Measurements from ENCODE around the gene SNORC.
A peak's percentile ranks its signal among the peaks of the same experiment; 100 is the strongest.

The SNORC gene

GRCh38 chr2:232873292-232873908 lies 3.3 kb downstream of the SNORC start:
- no peak for DNase-seq
- Histone ChIP-seq H3K27me3 (ENCODE audit: insufficient read depth, low read length, poor library complexity) (no peaks in the 10 kb centered on the region), H3K79me2 (ENCODE audit: control insufficient read depth, insufficient read depth, low read length) (no peaks in the 10 kb centered on the region), H3K23ac (ENCODE audit: low read length) (no peak overlapping the region), H3K56ac (ENCODE audit: low read length) (no peak overlapping the region), H3K4me3 (ENCODE audit: low read length) (no peak overlapping the region), H4K8ac (ENCODE audit: low read depth, low read length) (no peak overlapping the region), H3K18ac (ENCODE audit: low read length) (no peak overlapping the region), H3K27ac (ENCODE audit: low read depth, low read length) (no peak overlapping the region), H3K4me1 (ENCODE audit: control insufficient read depth, low read depth, low read length) (no peaks in the 10 kb centered on the region), H3K79me1 (ENCODE audit: low read length) (no peaks in the 10 kb centered on the region), H4K5ac (ENCODE audit: low read length) (no peak overlapping the region), H2BK5ac (ENCODE audit: low read length) (no peak overlapping the region), H3K9ac (ENCODE audit: low read length) (no peak overlapping the region), H3K4ac (ENCODE audit: low read depth, low read length) (no peak overlapping the region), H2AK5ac (ENCODE audit: low read length) (no peak overlapping the region), H2BK120ac (ENCODE audit: low read depth, low read length) (no peak overlapping the region), H3K4me2 (ENCODE audit: low read length) (no peak overlapping the region), H2BK15ac (replicated peaks; ENCODE audit: low read depth) (no peak overlapping the region), H3K36me3 (ENCODE audit: control insufficient read depth, insufficient read depth, low read length) (no peaks in the 10 kb centered on the region)
- no CpG with 5 or more reads among the region's 14 CpGs for WGBS (ENCODE audit: extremely low coverage, insufficient coverage, low lambda C conversion rate)

- no peak overlapping the region for H3K4me3 ChIP-seq (ENCODE audit: low read length)
- no peak overlapping the region for H2BK5ac ChIP-seq (ENCODE audit: low read length)
- no peak overlapping the region for H3K4me2 ChIP-seq (ENCODE audit: low read length)
- no peak overlapping the region for H3K56ac ChIP-seq (ENCODE audit: low read length)
- no peak overlapping the region for H3K23ac ChIP-seq (ENCODE audit: low read length)
- no peak overlapping the region for H3K4ac ChIP-seq (ENCODE audit: low read depth, low read length)
- no CpG with 5 or more reads among the region's 6 CpGs for WGBS (ENCODE audit: extremely low coverage, insufficient coverage, low lambda C conversion rate)
- no peaks in the 10 kb centered on the region for H3K4me1 ChIP-seq (ENCODE audit: control insufficient read depth, low read depth, low read length)
- H3K79me2 ChIP-seq (ENCODE audit: control insufficient read depth, insufficient read depth, low read length), result no peaks in the 10 kb centered on the region
- no peaks in the 10 kb centered on the region for H3K27me3 ChIP-seq (ENCODE audit: insufficient read depth, low read length, poor library complexity)
- DNase-seq, result no peak
- no peak overlapping the region for H3K27ac ChIP-seq (ENCODE audit: low read depth, low read length)
- no peak overlapping the region for H4K5ac ChIP-seq (ENCODE audit: low read length)
- H3K79me1 ChIP-seq (ENCODE audit: low read length), result no peaks in the 10 kb centered on the region
- no peaks in the 10 kb centered on the region for H3K36me3 ChIP-seq (ENCODE audit: control insufficient read depth, insufficient read depth, low read length)
- no peak overlapping the region for H3K18ac ChIP-seq (ENCODE audit: low read length)
- no peak overlapping the region for H4K8ac ChIP-seq (ENCODE audit: low read depth, low read length)
- H3K9ac ChIP-seq (ENCODE audit: low read length), result no peak overlapping the region
- no peak overlapping the region for H2BK120ac ChIP-seq (ENCODE audit: low read depth, low read length)
- no peak overlapping the region for H2BK15ac ChIP-seq (replicated peaks; ENCODE audit: low read depth)
- no peak overlapping the region for H2AK5ac ChIP-seq (ENCODE audit: low read length)
These were observed 4.0 kb downstream of the SNORC start for GRCh38 chr2:232873909-232874641.

GRCh38 chr2:232874677-232875223 lies 4.7 kb downstream of the SNORC start:
- no peak overlapping the region for H3K56ac ChIP-seq (ENCODE audit: low read length)

GRCh38 chr2:232875256-232876121 lies 5.4 kb downstream of the SNORC start:
- H2BK15ac ChIP-seq (replicated peaks; ENCODE audit: low read depth), result no peak overlapping the region

More at GRCh38 chr2:232874677-232875223, 4.7 kb downstream of the SNORC start:
- H3K79me2 ChIP-seq (ENCODE audit: control insufficient read depth, insufficient read depth, low read length), result no peaks in the 10 kb centered on the region
- no peak for DNase-seq
- H4K8ac ChIP-seq (ENCODE audit: low read depth, low read length), result no peak overlapping the region
- H3K9ac ChIP-seq (ENCODE audit: low read length), result no peak overlapping the region
- no peak overlapping the region for H3K4ac ChIP-seq (ENCODE audit: low read depth, low read length)
- no peaks in the 10 kb centered on the region for H3K4me1 ChIP-seq (ENCODE audit: control insufficient read depth, low read depth, low read length)
- H3K4me3 ChIP-seq (ENCODE audit: low read length), result no peak overlapping the region
- no peak overlapping the region for H3K23ac ChIP-seq (ENCODE audit: low read length)
- H3K36me3 ChIP-seq (ENCODE audit: control insufficient read depth, insufficient read depth, low read length), result no peaks in the 10 kb centered on the region
- no peak overlapping the region for H4K5ac ChIP-seq (ENCODE audit: low read length)
- H3K18ac ChIP-seq (ENCODE audit: low read length), result no peak overlapping the region
- no peak overlapping the region for H2BK5ac ChIP-seq (ENCODE audit: low read length)
- H3K4me2 ChIP-seq (ENCODE audit: low read length), result no peak overlapping the region
- no CpG with 5 or more reads among the region's 16 CpGs for WGBS (ENCODE audit: extremely low coverage, insufficient coverage, low lambda C conversion rate)
- no peaks in the 10 kb centered on the region for H3K79me1 ChIP-seq (ENCODE audit: low read length)
- H2BK15ac ChIP-seq (replicated peaks; ENCODE audit: low read depth), result no peak overlapping the region
- H3K27me3 ChIP-seq (ENCODE audit: insufficient read depth, low read length, poor library complexity), result no peaks in the 10 kb centered on the region
- H3K27ac ChIP-seq (ENCODE audit: low read depth, low read length), result no peak overlapping the region
- H2BK120ac ChIP-seq (ENCODE audit: low read depth, low read length), result no peak overlapping the region
- no peak overlapping the region for H2AK5ac ChIP-seq (ENCODE audit: low read length)

GRCh38 chr2:232876161-232876977 lies 6.3 kb downstream of the SNORC start:
- Histone ChIP-seq H3K4ac (ENCODE audit: low read depth, low read length) (no peak overlapping the region), H3K4me1 (ENCODE audit: control insufficient read depth, low read depth, low read length) (no peaks in the 10 kb centered on the region), H3K79me2 (ENCODE audit: control insufficient read depth, insufficient read depth, low read length) (no peaks in the 10 kb centered on the region), H3K23ac (ENCODE audit: low read length) (no peak overlapping the region), H3K27me3 (ENCODE audit: insufficient read depth, low read length, poor library complexity) (no peaks in the 10 kb centered on the region), H3K27ac (ENCODE audit: low read depth, low read length) (no peak overlapping the region), H4K5ac (ENCODE audit: low read length) (no peak overlapping the region), H3K4me3 (ENCODE audit: low read length) (peak overlapping the region; percentile 50), H3K18ac (ENCODE audit: low read length) (no peak overlapping the region), H3K79me1 (ENCODE audit: low read length) (no peaks in the 10 kb centered on the region), H3K36me3 (ENCODE audit: control insufficient read depth, insufficient read depth, low read length) (no peaks in the 10 kb centered on the region), H3K4me2 (ENCODE audit: low read length) (peak overlapping the region; percentile 77), H2BK120ac (ENCODE audit: low read depth, low read length) (no peak overlapping the region), H2BK5ac (ENCODE audit: low read length) (no peak overlapping the region), H2BK15ac (replicated peaks; ENCODE audit: low read depth) (no peak overlapping the region), H3K9ac (ENCODE audit: low read length) (peak overlapping the region; percentile 43), H3K56ac (ENCODE audit: low read length) (peak overlapping the region; percentile 88), H2AK5ac (ENCODE audit: low read length) (no peak overlapping the region), H4K8ac (ENCODE audit: low read depth, low read length) (no peak overlapping the region)
- no CpG with 5 or more reads among the region's 119 CpGs for WGBS (ENCODE audit: extremely low coverage, insufficient coverage, low lambda C conversion rate)
- peak; percentile 26 for DNase-seq

More at GRCh38 chr2:232875256-232876121, 5.4 kb downstream of the SNORC start:
- H3K79me1 ChIP-seq (ENCODE audit: low read length), result no peaks in the 10 kb centered on the region
- H3K4me3 ChIP-seq (ENCODE audit: low read length), result no peak overlapping the region
- no peaks in the 10 kb centered on the region for H3K27me3 ChIP-seq (ENCODE audit: insufficient read depth, low read length, poor library complexity)
- H3K27ac ChIP-seq (ENCODE audit: low read depth, low read length), result no peak overlapping the region
- H3K56ac ChIP-seq (ENCODE audit: low read length), result no peak overlapping the region
- no peaks in the 10 kb centered on the region for H3K79me2 ChIP-seq (ENCODE audit: control insufficient read depth, insufficient read depth, low read length)
- no peak overlapping the region for H4K5ac ChIP-seq (ENCODE audit: low read length)
- peak overlapping the region; percentile 29 for H3K4me2 ChIP-seq (ENCODE audit: low read length)
- no peak overlapping the region for H3K9ac ChIP-seq (ENCODE audit: low read length)
- H3K4me1 ChIP-seq (ENCODE audit: control insufficient read depth, low read depth, low read length), result no peaks in the 10 kb centered on the region
- no peak overlapping the region for H2AK5ac ChIP-seq (ENCODE audit: low read length)
- no peak overlapping the region for H3K4ac ChIP-seq (ENCODE audit: low read depth, low read length)
- no peak for DNase-seq
- no peak overlapping the region for H3K23ac ChIP-seq (ENCODE audit: low read length)
- no peak overlapping the region for H4K8ac ChIP-seq (ENCODE audit: low read depth, low read length)
- no peak overlapping the region for H3K18ac ChIP-seq (ENCODE audit: low read length)
- no peak overlapping the region for H2BK5ac ChIP-seq (ENCODE audit: low read length)
- H2BK120ac ChIP-seq (ENCODE audit: low read depth, low read length), result no peak overlapping the region
- no CpG with 5 or more reads among the region's 37 CpGs for WGBS (ENCODE audit: extremely low coverage, insufficient coverage, low lambda C conversion rate)
- H3K36me3 ChIP-seq (ENCODE audit: control insufficient read depth, insufficient read depth, low read length), result no peaks in the 10 kb centered on the region

Data from mesendoderm (in vitro differentiated cells).